GM21447 (cell line): Measurements from ENCODE around the gene UBE2L3.
"Not testable (repeated sequence)": the region's sequence is repeated elsewhere in the genome, so short reads cannot be mapped to it uniquely, and the experiment has no call there.

Source experiments
- ATAC-seq: cut with Tn5 transposase; IDR thresholded peaks from one replicate; pipeline ENCODE4 v1.9.1; 2021; ENCODE audit not compliant: unreplicated experiment

UBE2L3 gene

GRCh38 chr22:21626073-21626734 lies 58.7 kb downstream of the UBE2L3 start:
- ATAC-seq = no peak

- ATAC-seq = no peak
These were observed 59.4 kb downstream of the UBE2L3 start for GRCh38 chr22:21626735-21627469.

GRCh38 chr22:21628386-21629254 lies 61.1 kb downstream of the UBE2L3 start:
- no peak for ATAC-seq

- ATAC-seq = peak; percentile 79
These were observed 62.0 kb downstream of the UBE2L3 start, which contains the start of gene YDJC for GRCh38 chr22:21629255-21630149. Gene YDJC (minus strand): TSS chr22:21630022. CDS start chr22:21630014, 8 bp downstream.

GRCh38 chr22:21631025-21631424 lies 63.5 kb downstream of the UBE2L3 start:
- no peak for ATAC-seq

GRCh38 chr22:21632237-21632895 lies 64.9 kb downstream of the UBE2L3 start, which contains the start of gene CCDC116:
Gene CCDC116 (plus strand): TSS chr22:21632760. CDS start chr22:21633182, 422 bp downstream.
- no peak for ATAC-seq

- no peak for ATAC-seq
These were observed 65.4 kb downstream of the UBE2L3 start for GRCh38 chr22:21632931-21633330.

- no peak for ATAC-seq
These were observed 66.0 kb downstream of the UBE2L3 start for GRCh38 chr22:21633481-21633880.

GRCh38 chr22:21634081-21634480 lies 66.6 kb downstream of the UBE2L3 start:
- ATAC-seq = no peak

GRCh38 chr22:21634844-21635243 lies 67.3 kb downstream of the UBE2L3 start:
- no peak for ATAC-seq

- ATAC-seq = no peak
These were observed 68.4 kb downstream of the UBE2L3 start for GRCh38 chr22:21635771-21636510.

GRCh38 chr22:21636629-21637218 lies 69.2 kb downstream of the UBE2L3 start:
- no peak for ATAC-seq

GRCh38 chr22:21637450-21637849 lies 69.9 kb downstream of the UBE2L3 start:
- ATAC-seq = not testable (repeated sequence)

- no peak for ATAC-seq
These were observed 71.8 kb downstream of the UBE2L3 start for GRCh38 chr22:21639359-21639758.

- ATAC-seq = no peak
These were observed 73.3 kb downstream of the UBE2L3 start for GRCh38 chr22:21640810-21641209.

GRCh38 chr22:21641417-21641788 lies 73.9 kb downstream of the UBE2L3 start:
- ATAC-seq = no peak

GRCh38 chr22:21641789-21642583 lies 74.5 kb downstream of the UBE2L3 start, which contains the start of gene SDF2L1:
Gene SDF2L1 (plus strand): TSS chr22:21642302. CDS start chr22:21642337, 35 bp downstream.
- ATAC-seq = peak; percentile 88
